A549 treated with GW870086 at 1 μM for 4 hours (cell line): ENCODE data around the gene LRRTM1. TPM values are rescaled to one million over a fixed set of nuclear protein-coding genes. Genes with fewer than 3 reads are reported as not detected.

ENCODE experiments used
- total RNA-seq: library from RNA; stranded (reverse); fragments of 200-300 nt; extraction: Qiagen RNA extraction; gene quantifications from 5 replicates; pipeline ENCODE4 v1.2.3, GENCODE V29; 2022; ENCODE audit warnings: low read depth

The LRRTM1 gene, protein sequence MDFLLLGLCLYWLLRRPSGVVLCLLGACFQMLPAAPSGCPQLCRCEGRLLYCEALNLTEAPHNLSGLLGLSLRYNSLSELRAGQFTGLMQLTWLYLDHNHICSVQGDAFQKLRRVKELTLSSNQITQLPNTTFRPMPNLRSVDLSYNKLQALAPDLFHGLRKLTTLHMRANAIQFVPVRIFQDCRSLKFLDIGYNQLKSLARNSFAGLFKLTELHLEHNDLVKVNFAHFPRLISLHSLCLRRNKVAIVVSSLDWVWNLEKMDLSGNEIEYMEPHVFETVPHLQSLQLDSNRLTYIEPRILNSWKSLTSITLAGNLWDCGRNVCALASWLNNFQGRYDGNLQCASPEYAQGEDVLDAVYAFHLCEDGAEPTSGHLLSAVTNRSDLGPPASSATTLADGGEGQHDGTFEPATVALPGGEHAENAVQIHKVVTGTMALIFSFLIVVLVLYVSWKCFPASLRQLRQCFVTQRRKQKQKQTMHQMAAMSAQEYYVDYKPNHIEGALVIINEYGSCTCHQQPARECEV
- not detected in 5 replicates for total RNA-seq

DNA sequence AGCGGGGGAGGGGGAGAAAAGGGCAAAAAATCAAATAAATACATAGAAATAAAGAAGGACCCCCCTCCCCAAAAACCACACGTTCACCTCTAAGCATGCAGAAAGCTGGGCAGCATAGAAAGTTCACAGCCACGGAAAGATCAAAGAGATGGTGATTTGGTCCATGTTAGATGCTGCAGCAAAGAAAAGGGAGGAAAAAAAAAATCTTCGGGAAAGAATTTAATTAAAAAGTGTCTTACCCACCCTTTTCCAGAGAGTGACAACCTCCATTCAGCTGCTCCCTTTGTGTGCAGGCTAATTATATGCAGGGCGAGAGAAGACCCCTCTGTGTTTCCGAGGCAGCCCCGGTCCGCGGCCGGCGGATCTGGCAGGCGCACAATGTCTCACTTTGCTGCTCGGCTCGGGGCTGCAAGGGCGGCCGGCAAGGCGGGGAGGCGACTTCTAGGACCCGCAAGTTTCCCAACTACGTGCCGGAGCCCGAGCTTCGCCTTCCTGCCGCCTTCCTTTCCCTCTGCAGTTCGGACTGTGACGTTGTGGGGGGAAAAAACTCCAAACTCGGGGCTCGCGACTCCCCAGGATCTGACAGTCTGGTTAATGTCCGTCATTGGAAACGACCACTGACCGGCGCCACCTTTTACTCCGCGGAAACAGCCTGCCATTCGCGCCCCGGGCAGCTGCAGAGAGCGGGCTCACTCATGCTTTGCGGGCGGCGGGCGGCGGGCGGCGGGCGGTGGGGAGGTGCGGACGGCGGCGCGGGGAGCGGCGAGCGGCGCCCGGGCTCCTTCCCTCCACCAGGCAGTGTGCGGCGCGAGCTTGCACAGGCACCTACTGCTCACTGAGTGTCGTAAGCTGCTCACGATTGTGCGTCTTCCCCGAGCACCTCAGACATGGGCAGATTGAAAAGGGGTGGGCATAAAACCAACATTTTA lies at the start of gene LRRTM1:
LRRTM1 (minus strand) TSS at position 844 of the 929 bp plus-strand sequence. CDS start 933 bp downstream, outside the sequence.

